Inflammatory macrophage treated with lipopolysaccharide for 4 hours (primary cell): Measurements from ENCODE around the gene SBNO2.

ENCODE experiments used
- DNase-seq: peaks from one replicate; pipeline ENCODE4 v3.0.0-alpha.2; 2020

The SBNO2 gene

GRCh38 chr19:1070931-1071791 is 102.9 kb downstream of the SBNO2 start:
- DNase-seq: no peak

- DNase-seq: no peak
Observed at GRCh38 chr19:1070576-1070930, 103.5 kb downstream of the SBNO2 start.

- DNase-seq: peak; percentile 94
Observed at GRCh38 chr19:1069009-1069779, 104.9 kb downstream of the SBNO2 start.

GRCh38 chr19:1068009-1069001 is 105.8 kb downstream of the SBNO2 start:
- peak; percentile 63 for DNase-seq

DNA sequence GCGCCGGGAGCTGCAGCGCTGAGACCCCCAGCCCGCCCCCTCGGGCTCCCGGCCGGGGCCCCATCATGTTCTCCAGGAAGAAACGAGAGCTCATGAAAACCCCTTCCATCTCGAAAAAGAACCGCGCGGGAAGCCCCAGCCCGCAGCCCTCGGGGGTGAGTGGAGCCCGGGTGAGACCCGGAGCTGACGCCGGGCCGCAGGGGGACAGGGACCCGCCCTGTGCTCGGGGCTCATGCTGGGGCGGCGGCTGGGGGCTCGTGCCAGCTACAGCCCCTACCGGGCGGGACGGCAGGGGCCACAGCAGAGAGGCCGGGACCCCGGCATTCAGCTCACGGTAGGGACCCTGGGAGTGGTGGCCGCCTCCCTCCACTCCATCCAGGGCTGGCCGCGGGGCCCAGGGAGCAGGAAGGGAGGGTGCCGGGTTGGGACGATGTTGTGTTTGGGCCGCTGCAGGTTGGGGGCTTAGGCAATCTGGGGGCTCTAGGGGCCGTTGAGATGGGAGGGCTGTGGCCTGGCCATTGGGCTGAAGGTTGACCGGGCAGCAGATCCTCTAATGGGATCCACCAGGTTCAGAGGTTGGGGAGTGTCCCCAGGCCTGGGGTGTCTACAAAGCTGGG is 106.6 kb downstream of the SBNO2 start:
- DNase-seq: no peak

- DNase-seq: peak; percentile 72
Observed at GRCh38 chr19:1066748-1067340, 107.2 kb downstream of the SBNO2 start, which contains the start of gene ARHGAP45. Gene ARHGAP45, plus strand, starts transcription at chr19:1067167. Its CDS starts 239 bp downstream, at chr19:1067406.

GRCh38 chr19:1066251-1066747 is 107.8 kb downstream of the SBNO2 start:
- no peak for DNase-seq

- DNase-seq: no peak
Observed at GRCh38 chr19:1065606-1066109, 108.4 kb downstream of the SBNO2 start.

- DNase-seq: peak; percentile 81
Observed at GRCh38 chr19:1064661-1065605, 109.1 kb downstream of the SBNO2 start.

DNA sequence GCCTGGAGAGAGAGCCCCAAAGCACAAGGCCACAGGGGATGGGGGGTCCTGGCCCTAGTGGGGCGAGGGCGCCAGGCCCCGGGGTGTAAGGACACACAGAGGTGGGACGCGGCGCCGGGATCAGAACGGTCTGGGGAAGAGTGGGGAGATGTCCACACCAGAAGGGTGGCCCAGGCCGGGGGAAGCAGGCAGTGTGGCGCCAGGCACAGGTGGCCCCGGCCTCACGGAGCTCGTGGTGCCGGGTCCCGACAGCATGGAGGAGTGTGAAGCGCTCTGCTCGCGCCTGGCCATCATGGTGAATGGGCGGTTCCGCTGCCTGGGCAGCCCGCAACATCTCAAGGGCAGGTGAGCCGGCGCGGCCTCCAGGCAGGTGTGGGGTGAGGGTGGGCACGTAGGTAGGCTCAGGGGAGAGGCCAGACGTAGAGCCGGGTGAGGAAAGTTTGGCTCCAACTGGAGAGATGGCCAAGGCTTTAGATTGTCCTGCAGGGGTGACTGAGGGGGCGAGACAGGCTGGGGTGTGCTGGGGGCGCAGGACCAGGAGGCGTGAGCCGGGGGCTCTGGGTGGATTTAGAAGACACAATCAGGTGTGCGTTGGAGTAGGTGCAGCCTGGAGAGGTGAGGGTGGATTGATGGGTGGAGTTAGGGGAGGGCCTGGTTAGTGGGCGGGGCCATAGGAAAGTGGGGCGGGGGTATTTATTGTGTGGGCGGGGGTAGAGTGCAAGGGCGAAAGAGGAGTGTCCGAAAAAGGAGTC is 110.0 kb downstream of the SBNO2 start:
- no peak for DNase-seq

- DNase-seq: peak; percentile 77
Observed at GRCh38 chr19:1063030-1063908, 110.8 kb downstream of the SBNO2 start.

DNA sequence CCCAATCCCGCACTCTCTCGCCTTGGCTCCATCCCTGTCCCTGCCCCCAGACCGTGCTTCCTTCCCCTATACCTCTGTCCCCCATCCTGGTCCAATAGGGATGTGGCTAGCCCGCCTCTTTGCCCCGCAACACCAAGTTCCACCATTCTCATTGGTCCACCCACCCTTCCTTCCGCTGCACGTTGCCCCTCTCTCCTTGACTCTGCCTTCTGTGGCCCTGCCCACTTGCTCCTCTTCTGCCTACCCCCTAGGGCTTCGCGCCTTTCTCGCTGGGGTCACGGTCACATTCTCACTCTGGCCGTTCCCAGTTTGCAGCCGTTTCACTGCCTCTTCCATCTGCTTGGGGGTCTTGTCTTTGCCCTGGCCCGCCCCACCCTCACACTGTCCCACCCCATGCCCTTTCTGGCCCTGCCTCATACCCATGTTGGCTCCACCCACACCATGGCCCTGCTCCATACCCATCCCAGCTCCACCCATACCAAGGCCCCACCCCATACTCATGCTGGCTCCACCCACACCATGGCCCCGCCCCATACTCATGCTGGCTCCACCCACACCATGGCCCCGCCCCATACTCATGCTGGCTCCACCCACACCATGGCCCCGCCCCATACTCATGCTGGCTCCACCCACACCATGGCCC is 111.6 kb downstream of the SBNO2 start:
- no peak for DNase-seq

DNA sequence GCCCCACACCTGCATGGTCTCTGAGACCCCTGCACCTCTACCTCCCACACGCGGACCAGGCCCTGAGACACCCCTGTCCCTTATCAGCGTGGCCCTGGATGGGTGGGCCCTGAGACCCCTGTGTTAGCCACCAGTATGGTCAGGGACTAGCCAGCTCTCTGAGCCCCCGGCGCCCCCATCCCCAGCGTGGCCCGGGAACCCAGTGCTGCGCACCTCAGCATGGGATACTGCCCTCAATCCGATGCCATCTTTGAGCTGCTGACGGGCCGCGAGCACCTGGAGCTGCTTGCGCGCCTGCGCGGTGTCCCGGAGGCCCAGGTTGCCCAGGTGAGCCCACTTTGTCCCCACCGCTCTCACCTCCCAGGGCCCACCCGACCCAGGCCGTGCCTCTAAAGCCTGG is 112.1 kb downstream of the SBNO2 start:
- no peak for DNase-seq

DNA sequence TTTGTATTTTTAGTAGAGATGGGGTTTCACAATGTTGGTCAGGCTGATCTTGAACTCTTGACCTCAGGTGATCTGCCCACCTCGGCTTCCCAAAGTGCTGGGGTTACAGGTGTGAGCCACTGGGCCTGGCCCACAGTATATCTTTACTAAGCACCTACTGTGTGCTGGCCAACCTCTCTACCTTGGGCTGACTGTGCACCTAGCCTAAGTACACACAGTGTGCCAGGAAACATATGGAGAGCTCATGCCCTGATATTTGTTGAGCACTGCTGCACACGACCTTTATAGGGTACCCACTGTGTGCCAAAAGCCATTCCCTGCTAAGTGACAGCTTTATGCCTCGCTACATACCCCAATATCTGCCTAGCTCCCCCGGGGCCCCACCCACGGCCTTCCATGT is 113.4 kb downstream of the SBNO2 start:
- DNase-seq: no peak

DNA sequence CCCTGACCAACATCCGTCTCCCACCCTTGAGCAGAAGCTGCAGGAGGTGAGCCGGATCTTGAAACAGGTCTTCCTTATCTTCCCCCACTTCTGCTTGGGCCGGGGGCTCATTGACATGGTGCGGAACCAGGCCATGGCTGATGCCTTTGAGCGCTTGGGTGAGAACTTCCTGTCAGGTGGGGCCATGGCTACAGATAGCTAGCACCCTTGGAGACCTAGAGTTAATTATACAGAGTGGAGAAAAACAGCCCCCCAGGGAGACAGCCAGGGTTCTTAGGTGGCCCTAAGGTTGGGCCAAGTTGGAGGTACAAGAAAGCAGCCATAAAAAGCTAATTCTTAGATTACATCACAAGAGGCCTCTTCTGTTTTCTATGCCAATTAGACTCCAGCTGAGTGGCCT is 116.0 kb downstream of the SBNO2 start:
- DNase-seq: no peak
